KMS-11 (cell line): ENCODE data around the gene SPNS2.

Experiments
- H2AFZ ChIP-seq: fragments of 200-600 bp; sonication (generic); 2 replicates; pipeline ENCODE4 v1.6.1; 2016; ENCODE audit warnings: antibody characterized with exemption, mixed run types, low read depth
- H3K27ac ChIP-seq: fragments of 200-600 bp; sonication (generic); 2 replicates; pipeline ENCODE4 v1.6.1; 2016; ENCODE audit warnings: mild to moderate bottlenecking, mixed run types
- H3K27me3 ChIP-seq: fragments of 200-600 bp; sonication (generic); 2 replicates; pipeline ENCODE4 v1.6.1; 2017; ENCODE audit warnings: mild to moderate bottlenecking, low read depth, mixed run types, moderate library complexity; ENCODE audit not compliant: insufficient read depth
- H3K36me3 ChIP-seq: fragments of 200-600 bp; sonication (generic); 2 replicates; pipeline ENCODE4 v1.6.1; 2017; ENCODE audit warnings: mild to moderate bottlenecking, mixed run types; ENCODE audit not compliant: insufficient read depth
- H3K4me1 ChIP-seq: fragments of 200-600 bp; sonication (generic); 2 replicates; pipeline ENCODE4 v1.6.1; 2016; ENCODE audit warnings: mild to moderate bottlenecking, low read depth, mixed run types; ENCODE audit not compliant: poor library complexity, severe bottlenecking
- H3K4me2 ChIP-seq: fragments of 200-600 bp; sonication (generic); 2 replicates; pipeline ENCODE4 v1.7.0; 2016; ENCODE audit warnings: mild to moderate bottlenecking, mixed run types
- H3K4me3 ChIP-seq: fragments of 200-600 bp; sonication (generic); IDR thresholded peaks from 2 replicates; pipeline ENCODE4 v1.6.1; 2017; ENCODE audit warnings: low read depth, low read length, mixed read lengths; ENCODE audit not compliant: insufficient read depth
- H3K79me2 ChIP-seq: fragments of 200-600 bp; sonication (generic); 2 replicates; pipeline ENCODE4 v1.6.1; 2016; ENCODE audit warnings: low read depth, mixed run types; ENCODE audit not compliant: insufficient read depth
- H3K9ac ChIP-seq: fragments of 200-600 bp; sonication (generic); 2 replicates; pipeline ENCODE4 v1.6.1; 2016; ENCODE audit warnings: mild to moderate bottlenecking, mixed run types
- H4K20me1 ChIP-seq: fragments of 200-600 bp; sonication (generic); 2 replicates; pipeline ENCODE4 v1.6.1; 2016; ENCODE audit warnings: mild to moderate bottlenecking, mixed run types; ENCODE audit not compliant: insufficient read depth
- TF ChIP-seq, protein P1 (sequence below): fragments of 200-600 bp; sonication (generic); conservative IDR thresholded peaks from 2 replicates; pipeline ENCODE4 v1.6.1; 2017; ENCODE audit warnings: low read depth, mild to moderate bottlenecking, antibody characterized with exemption, low read length, moderate library complexity, mixed read lengths

Gene SPNS2

DNA sequence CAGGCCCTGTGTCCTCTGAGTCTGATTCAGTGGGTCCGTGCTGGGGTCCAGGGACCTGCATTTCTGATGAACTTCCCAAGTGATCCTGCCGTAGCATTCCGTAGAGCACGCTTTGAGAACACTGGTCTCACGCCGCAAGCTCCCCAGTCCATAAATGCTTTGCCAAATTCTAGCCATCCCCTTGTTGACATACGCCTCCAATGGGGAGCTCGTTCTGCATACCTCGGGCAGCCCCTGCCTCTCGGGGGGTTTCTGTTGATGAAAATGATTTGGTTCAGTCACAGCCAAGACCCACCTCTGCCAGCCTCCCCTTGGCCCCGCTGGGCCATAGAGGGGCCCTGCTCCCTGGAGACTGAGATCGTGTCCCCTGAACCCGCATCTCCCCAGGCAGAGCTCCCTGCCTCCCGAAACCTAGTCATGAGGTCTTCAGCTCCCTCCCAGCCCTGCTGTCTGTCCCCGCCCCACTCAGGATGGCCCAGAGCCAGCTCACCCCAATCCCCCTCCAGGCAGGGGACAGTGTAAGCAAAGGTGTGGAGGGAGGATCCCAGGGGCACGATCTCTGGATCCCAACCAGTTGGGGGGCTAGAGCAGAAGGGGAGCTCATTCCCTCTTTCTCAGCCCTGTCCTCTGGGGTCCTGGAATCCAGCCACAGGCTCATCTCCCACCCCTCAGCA is 16.2 kb upstream of the SPNS2 start:
- Histone ChIP-seq H4K20me1 (no peaks in the 10 kb centered on the region), H2AFZ (no peak overlapping the region), H3K36me3 (no peaks in the 10 kb centered on the region), H3K4me3 (no peak overlapping the region), H3K4me1 (no peaks in the 10 kb centered on the region), H3K79me2 (no peaks in the 10 kb centered on the region), H3K27me3 (peaks cover 25% of the 10 kb centered on the region), H3K9ac (no peak overlapping the region), H3K27ac (no peak overlapping the region), H3K4me2 (no peak overlapping the region)
- TF ChIP-seq, protein P1, sequence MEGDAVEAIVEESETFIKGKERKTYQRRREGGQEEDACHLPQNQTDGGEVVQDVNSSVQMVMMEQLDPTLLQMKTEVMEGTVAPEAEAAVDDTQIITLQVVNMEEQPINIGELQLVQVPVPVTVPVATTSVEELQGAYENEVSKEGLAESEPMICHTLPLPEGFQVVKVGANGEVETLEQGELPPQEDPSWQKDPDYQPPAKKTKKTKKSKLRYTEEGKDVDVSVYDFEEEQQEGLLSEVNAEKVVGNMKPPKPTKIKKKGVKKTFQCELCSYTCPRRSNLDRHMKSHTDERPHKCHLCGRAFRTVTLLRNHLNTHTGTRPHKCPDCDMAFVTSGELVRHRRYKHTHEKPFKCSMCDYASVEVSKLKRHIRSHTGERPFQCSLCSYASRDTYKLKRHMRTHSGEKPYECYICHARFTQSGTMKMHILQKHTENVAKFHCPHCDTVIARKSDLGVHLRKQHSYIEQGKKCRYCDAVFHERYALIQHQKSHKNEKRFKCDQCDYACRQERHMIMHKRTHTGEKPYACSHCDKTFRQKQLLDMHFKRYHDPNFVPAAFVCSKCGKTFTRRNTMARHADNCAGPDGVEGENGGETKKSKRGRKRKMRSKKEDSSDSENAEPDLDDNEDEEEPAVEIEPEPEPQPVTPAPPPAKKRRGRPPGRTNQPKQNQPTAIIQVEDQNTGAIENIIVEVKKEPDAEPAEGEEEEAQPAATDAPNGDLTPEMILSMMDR, result no peak

DNA sequence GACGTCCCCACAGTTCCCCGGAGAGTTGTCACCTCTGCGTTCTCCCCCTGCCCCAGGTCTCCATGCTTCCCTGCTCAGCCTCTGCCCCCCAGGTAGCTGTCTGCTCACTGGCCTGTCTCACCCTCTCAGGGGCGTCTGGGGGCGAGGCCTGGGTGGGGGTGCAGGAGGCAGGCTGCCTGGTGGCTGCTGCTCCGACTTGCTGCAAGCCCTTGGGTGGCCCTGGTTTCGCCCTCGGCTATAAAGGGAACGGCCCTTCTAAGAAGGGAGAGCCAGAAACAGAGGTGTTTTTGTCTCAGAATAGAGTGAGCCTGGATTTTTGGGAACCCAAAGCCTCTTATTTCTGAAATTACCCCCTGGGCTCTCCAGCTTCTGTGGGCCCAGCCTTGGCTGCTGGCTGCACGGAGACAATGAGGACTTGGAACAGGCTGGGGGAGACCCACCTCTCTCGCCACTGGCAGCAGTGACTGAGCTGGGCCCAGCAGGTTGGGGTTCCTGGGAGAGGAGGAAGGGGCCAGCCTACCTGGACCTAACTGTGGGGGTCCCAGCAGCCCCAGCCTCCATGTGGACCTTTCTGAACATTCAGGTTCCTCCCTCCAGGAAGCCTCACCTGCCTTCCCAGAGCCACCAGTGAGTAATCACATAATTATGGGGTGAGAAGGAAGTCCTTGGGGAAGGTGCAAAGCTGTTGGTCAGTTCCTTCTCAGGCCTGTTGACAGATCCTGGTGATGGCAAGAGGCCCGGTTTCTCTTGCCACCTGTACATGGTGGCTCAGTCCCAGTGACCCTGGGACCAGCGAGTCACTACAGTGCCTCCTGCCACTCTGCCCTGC is 15.5 kb upstream of the SPNS2 start:
- Histone ChIP-seq H3K4me3 (no peak overlapping the region), H3K79me2 (no peaks in the 10 kb centered on the region), H3K27ac (no peak overlapping the region), H3K27me3 (peaks cover 22% of the 10 kb centered on the region), H4K20me1 (no peaks in the 10 kb centered on the region), H3K9ac (no peak overlapping the region), H3K36me3 (no peaks in the 10 kb centered on the region), H3K4me1 (no peaks in the 10 kb centered on the region), H3K4me2 (no peak overlapping the region), H2AFZ (no peak overlapping the region)
- TF ChIP-seq, protein P1, result no peak

DNA sequence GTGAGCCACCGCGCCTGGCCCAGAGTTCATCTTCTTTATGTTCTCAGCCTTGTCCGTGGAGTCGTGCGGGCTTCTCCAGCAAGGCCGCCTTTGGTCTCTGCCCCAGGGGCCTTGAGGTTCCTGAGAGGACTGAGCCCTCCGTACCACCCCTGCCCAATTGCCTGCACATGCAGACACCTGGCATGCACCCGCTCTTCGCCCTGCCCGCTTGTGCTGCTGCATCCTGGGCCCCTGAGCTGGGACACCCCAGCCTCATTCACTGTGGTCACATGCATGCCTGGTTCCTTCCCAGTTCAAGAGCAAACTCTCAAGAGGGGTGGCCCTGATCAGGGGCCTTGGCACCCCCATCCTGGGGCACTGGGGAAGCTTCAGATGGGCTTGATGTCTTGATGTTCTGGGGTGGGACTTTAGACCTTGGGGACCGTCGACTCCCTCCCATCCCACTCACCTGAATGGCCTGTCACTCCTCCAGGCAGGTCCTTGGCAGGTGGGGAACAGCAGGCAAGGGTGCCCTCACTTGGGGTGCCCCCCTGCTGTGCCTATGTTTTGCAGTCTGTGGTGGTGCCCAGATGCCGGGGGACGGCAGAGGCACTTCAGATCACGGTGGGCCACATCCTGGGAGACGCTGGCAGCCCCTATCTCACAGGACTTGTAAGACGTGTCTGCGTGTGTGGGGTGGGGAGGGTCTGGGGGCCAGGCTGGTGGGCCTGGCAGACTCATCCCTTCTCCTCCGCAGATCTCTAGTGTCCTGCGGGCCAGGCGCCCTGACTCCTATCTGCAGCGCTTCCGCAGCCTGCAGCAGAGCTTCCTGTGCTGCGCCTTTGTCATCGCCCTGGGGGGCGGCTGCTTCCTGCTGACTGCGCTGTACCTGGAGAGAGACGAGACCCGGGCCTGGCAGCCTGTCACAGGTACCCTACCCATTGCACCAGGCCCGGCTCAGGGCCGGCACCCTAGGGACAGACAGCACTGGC is 12.7 kb upstream of the SPNS2 start:
- TF ChIP-seq, protein P1, result no peak
- Histone ChIP-seq H3K9ac (no peak overlapping the region), H3K79me2 (no peaks in the 10 kb centered on the region), H3K4me2 (no peak overlapping the region), H3K27me3 (peaks cover 25% of the 10 kb centered on the region), H3K36me3 (no peaks in the 10 kb centered on the region), H3K27ac (no peak overlapping the region), H4K20me1 (no peaks in the 10 kb centered on the region), H2AFZ (no peak overlapping the region), H3K4me3 (no peak overlapping the region), H3K4me1 (no peaks in the 10 kb centered on the region)

DNA sequence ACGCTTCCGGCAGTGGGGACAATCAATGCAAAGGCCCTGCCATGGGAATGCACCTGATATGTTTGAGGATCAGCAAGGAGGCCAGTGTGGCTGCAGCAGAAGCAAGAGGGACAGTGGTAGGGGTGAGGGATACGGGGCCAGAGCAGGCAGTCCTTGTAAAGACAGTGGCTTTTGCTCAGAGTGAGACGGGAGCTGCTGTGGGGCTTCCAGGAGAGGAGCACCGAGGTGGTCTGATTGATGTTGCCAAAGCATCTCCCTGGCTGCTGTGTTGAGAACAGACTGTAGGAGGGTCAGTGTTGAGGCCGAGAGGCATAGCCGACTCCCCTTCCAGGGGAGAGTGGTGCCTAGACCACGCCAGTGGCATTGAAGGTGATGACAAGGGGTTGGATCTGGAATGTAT is 11.4 kb upstream of the SPNS2 start:
- Histone ChIP-seq H4K20me1 (no peaks in the 10 kb centered on the region), H3K79me2 (no peaks in the 10 kb centered on the region), H2AFZ (no peak overlapping the region), H3K9ac (no peak overlapping the region), H3K4me3 (no peak overlapping the region), H3K27me3 (peaks cover 25% of the 10 kb centered on the region), H3K36me3 (no peaks in the 10 kb centered on the region), H3K4me1 (no peaks in the 10 kb centered on the region), H3K4me2 (no peak overlapping the region), H3K27ac (no peak overlapping the region)
- TF ChIP-seq, protein P1, result no peak
